ENCODE data around the gene SLBP. TPM values are rescaled to one million over a fixed set of nuclear protein-coding genes. Genes with fewer than 3 reads are reported as not detected.
A peak's percentile ranks its signal among the peaks of the same experiment; 100 is the strongest.

The SLBP gene
- total and polyA plus RNA-seq, 10 donors, result 24.0 to 52.0 (median 34.7) TPM

- peaks cover 10 to 62% (median 38%) of the 10 kb centered on the region in 6 donors for H3K4me1 ChIP-seq
- intact Hi-C loops (cut with DNase I; ENCODE audit: low total_unique reads), result no loop called here
- no peak for DNase-seq
- TF ChIP-seq POLR2AphosphoS5 (IDR thresholded peaks at IDR 0.05) (no peak), POLR2A (IDR thresholded peaks at IDR 0.05) (no peak), CTCF (IDR thresholded peaks at IDR 0.05 in 8 of 11, conservative IDR thresholded peaks at IDR 0.05 in 3 of 11) (no peak)
- H3K9me3 ChIP-seq, result no peaks in the 10 kb centered on the region
- H3K4me3 ChIP-seq, result no peak overlapping the region
- no peak overlapping the region for H3K27ac ChIP-seq
- peaks cover 0 to 15% (median 0%) of the 10 kb centered on the region in 7 donors for H3K27me3 ChIP-seq (replicated peaks in 1 of 7)
- WGBS, 5 donors, result 81 to 88% (median 84%) methylated on average over 9 to 20 of the region's 20 CpGs
- no peaks in the 10 kb centered on the region for H3K36me3 ChIP-seq
Observed at GRCh38 chr4:1756893-1757779, 45.0 kb upstream of the SLBP start.

GRCh38 chr4:1756079-1756478 lies 44.0 kb upstream of the SLBP start:
- 50 to 64% (median 60%) methylated on average over 4 to 18 of the region's 18 CpGs for WGBS, 5 donors
- no peaks in the 10 kb centered on the region for H3K36me3 ChIP-seq
- intact Hi-C loops (cut with DNase I; ENCODE audit: low total_unique reads), result no loop called here
- H3K27me3 ChIP-seq (replicated peaks in 1 of 7), result peaks cover 0 to 15% (median 0%) of the 10 kb centered on the region in 7 donors
- DNase-seq, result no peak
- peaks cover 17 to 69% (median 46%) of the 10 kb centered on the region in 6 donors for H3K4me1 ChIP-seq
- TF ChIP-seq CTCF (IDR thresholded peaks at IDR 0.05 in 8 of 11, conservative IDR thresholded peaks at IDR 0.05 in 3 of 11) (no peak), POLR2AphosphoS5 (IDR thresholded peaks at IDR 0.05) (peak; percentile 38 to 84 (median 70)), POLR2A (IDR thresholded peaks at IDR 0.05) (no peak)
- peak overlapping the region in 6 of 8 donors; percentile 31 to 67 (median 46) for H3K27ac ChIP-seq
- H3K9me3 ChIP-seq, result no peaks in the 10 kb centered on the region
- no peak overlapping the region for H3K4me3 ChIP-seq

GRCh38 chr4:1755297-1755696 lies 43.2 kb upstream of the SLBP start:
- intact Hi-C loops (cut with DNase I; ENCODE audit: low total_unique reads), result no loop called here
- TF ChIP-seq POLR2AphosphoS5 (IDR thresholded peaks at IDR 0.05) (no peak), POLR2A (IDR thresholded peaks at IDR 0.05) (no peak), CTCF (IDR thresholded peaks at IDR 0.05 in 8 of 11, conservative IDR thresholded peaks at IDR 0.05 in 3 of 11) (no peak)
- 74 to 94% (median 82%) methylated on average over 3 to 17 of the region's 17 CpGs for WGBS, 5 donors

GRCh38 chr4:1754336-1754735 lies 42.2 kb upstream of the SLBP start:
- no peak for DNase-seq
- intact Hi-C loops (cut with DNase I; ENCODE audit: low total_unique reads), result no loop called here
- H3K36me3 ChIP-seq, result no peaks in the 10 kb centered on the region
- no peaks in the 10 kb centered on the region for H3K9me3 ChIP-seq
- no peak overlapping the region for H3K4me3 ChIP-seq
- H3K27me3 ChIP-seq (replicated peaks in 1 of 7), result peaks cover 0 to 20% (median 0%) of the 10 kb centered on the region in 7 donors
- peaks cover 17 to 53% (median 33%) of the 10 kb centered on the region in 6 donors for H3K4me1 ChIP-seq
- 67 to 86% (median 80%) methylated on average over 2 to 5 of the region's 5 CpGs for WGBS, 5 donors
- TF ChIP-seq POLR2A (IDR thresholded peaks at IDR 0.05) (no peak), POLR2AphosphoS5 (IDR thresholded peaks at IDR 0.05) (no peak), CTCF (IDR thresholded peaks at IDR 0.05 in 8 of 11, conservative IDR thresholded peaks at IDR 0.05 in 3 of 11) (no peak)
- H3K27ac ChIP-seq, result peak overlapping the region in 2 of 8 donors; percentile 58 to 71

More at GRCh38 chr4:1755297-1755696, 43.2 kb upstream of the SLBP start:
- DNase-seq, result no peak
- Histone ChIP-seq H3K4me3 (no peak overlapping the region), H3K27me3 (replicated peaks in 1 of 7) (peaks cover 0 to 15% (median 0%) of the 10 kb centered on the region in 7 donors), H3K4me1 (peaks cover 17 to 62% (median 41%) of the 10 kb centered on the region in 6 donors), H3K27ac (peak overlapping the region in 6 of 8 donors; percentile 11 to 67 (median 40)), H3K9me3 (no peaks in the 10 kb centered on the region), H3K36me3 (no peaks in the 10 kb centered on the region)

Data from spleen (tissue), 11 donors.